ENCODE data around the gene BNIP1.

BNIP1 gene

GRCh38 chr5:173165177-173166016, 21.1 kb downstream of the BNIP1 start:
- no peak for DNase-seq

DNA sequence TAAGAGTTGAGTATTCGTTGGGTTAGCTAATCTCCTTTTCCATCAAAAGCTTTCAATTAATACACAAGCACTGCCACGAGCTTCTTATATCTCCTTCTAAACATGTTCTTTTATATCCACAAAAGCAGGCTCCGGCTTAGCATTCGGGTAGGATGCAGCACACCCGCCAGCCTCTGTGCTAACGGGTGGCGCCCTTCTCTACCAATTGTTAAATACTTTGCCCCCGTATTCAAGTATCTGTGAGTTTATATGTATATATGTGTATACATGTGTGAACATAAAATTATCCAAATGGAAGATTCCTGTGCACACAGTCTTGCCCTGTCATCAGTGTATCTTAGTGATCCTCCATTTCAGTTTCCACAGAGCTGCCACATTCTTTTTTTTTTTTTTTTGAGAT, 27.8 kb downstream of the BNIP1 start:
- no peak for DNase-seq

DNA sequence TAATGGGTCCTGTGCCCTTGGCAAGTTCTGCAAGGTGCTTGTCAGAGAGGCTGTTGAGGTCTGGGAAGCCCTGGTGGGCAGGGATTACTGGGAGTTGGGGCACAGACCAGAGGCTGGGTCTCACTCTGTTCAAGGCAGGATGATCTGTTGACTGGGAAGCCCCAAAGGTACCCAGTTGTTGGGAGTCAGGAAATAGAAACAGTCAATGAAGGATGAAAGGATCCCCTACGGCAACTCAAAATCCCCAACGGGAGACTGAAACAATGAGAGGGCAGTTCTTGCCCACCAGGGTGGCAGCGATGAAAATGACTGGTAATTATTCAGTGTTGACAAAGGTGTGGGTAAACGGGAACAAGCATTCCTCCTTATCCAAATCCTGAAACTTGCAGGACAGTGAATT, 31.2 kb downstream of the BNIP1 start:
- DNase-seq: no peak

DNA sequence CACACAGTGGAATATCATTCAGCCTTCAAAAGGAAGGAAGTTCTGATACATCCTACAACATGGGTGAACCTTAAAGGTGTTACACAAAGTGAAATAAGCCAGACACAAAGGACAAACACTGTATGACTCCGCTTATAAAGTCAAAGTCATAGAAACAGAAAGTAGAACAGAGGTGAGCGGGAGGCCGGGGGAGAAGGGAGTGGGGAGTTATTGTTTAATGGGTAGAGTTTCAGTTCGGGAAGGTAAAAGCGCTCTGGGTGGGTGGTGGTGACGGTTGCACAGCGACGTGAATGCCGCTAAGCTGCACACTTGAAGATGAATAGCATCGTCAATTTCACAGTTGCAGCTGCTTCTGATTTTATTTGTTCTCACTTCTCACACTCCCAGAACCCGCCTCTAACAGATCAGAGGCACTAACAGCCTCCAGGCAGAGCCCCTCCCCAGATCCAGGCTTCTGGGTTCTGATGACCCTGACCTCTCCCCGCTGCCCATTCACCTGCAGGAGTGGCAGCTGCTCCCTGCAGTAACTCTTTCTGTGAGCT, 34.1 kb downstream of the BNIP1 start:
- DNase-seq: no peak

GRCh38 chr5:173180331-173180730, 36.0 kb downstream of the BNIP1 start:
- DNase-seq: no peak

DNA sequence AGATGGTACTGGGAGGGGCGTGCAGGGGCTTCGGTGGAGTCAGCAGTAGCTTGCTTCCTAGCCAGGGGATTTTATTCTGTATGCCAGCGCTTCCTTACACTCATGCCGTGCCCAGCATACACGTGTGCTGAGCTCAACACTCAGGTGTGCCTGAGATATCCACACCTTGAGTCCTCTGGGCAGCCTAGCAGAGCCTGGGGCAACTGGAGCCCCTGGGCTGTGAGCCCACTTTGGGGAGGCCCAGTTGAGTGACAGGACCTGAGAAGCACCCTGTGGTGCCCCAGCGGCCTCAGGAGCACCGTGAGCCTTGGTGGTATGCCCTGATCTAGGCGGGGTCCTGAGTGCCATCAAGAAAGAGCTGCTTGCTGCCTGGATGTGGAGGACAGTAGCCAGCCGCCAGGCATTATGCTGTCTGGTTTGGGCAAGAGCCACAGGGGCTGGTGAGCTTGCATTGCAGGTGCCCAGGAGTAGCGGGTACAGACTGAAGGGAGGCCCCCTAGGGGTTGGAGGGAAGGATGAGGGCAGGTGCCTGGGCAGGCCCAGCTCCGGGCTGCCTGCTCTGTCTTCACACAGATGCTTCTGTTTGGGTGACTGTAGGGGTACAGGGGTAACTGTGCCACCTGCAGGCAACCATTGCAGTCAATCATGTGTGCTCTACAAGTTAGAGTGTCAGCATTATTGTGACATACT, 42.9 kb downstream of the BNIP1 start:
- DNase-seq: no peak

DNA sequence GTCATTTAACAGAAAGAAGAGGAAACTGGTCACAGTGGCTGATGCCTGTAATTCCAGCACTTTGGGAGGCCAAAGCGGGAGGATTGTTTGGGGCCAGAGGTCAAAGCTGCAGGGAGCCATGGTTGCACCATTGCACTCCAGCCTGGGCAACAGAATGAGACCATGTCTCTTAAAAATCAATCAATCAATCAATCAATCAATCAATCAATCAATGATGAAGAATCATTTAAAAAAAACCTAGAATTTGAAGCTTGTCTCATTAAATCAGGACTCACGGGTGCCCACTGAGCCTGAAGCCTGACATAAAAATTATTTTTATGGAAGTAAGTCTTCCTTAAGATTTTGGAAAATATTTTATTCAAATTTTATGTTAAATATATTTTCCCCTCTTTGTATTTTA, 43.9 kb downstream of the BNIP1 start:
- DNase-seq: no peak

DNA sequence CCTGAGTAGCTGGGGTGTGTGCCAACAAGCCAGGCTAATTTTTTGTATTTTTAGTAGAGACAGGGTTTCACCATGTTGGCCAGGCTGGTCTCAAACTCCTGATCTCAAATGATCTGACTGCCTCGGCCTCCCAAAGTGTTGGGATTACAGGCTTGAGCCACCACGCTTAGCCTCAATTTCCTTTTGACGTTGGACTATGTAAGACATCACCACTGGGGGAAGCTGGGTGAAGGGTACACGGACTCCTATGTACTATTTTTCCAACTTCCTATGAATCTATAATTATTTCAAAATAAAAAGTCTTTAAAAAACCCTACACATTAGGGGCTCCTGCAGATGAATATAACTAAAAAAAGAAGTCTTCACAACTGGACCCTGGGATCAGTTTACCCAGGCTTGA, 46.7 kb downstream of the BNIP1 start:
- DNase-seq: no peak

- no peak for DNase-seq
Measured at GRCh38 chr5:173191561-173191960, 47.2 kb downstream of the BNIP1 start.

DNA sequence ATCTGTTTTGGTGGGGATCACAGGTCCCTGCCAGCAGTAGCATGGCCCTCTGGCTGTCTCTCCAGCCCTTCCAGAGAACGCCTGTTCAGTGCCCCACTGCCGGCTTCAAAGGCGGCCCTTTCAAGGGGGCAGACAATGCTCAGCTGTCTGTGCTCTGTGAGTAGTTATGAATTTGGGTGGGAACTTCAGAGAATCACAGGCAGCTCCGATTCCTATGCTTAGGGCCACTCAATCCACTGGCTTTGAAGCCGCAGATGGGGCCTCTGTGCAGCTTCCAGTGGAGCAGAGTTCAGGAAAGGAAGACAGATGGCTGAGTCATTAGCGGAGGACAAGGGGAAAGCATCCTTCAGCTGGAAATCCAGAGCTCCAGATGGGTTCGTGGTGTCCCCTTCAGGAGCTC, 48.2 kb downstream of the BNIP1 start:
- no peak for DNase-seq

DNA sequence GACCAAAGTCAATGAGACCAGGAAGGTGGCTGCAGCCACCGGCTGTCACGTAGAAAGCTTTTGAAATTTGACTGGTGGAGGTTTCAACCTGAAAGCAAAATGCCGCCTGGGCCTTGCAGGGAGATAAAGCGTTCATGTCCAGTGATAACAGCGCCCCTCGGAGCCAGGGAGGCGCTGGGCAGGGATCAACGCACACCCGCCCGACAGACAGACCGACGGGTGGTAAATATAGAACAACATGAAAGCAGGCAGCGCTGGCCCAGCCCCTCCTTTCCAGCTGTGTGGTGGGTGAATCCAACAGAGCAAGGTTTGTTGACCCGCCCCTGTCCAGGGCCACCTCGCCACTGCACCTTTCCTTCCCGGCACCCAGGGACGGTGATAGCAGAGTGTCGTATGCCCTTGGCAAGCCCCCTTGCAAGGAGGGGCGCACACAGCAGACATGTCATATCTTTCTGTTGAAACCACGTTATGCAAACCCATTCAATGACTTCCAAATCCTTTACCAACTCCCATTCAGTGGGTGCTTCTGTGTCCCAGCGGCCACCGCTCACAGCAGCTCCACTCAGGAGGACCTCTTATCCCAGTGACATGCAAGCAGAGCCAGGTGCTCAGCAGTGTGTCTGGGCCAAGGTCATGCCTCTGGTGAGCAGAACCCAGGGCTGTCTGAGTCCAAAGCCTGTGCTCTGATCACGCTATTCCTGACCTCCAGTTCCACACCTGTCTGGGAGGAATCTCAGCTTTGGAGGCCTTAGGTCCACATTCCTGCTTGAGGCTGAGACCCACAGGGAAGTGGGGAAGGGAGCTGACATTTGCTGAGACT, 52.0 kb downstream of the BNIP1 start:
- DNase-seq: no peak

GRCh38 chr5:173197375-173197891, 53.1 kb downstream of the BNIP1 start:
- DNase-seq: no peak

- no peak for DNase-seq
Measured at GRCh38 chr5:173198049-173198448, 53.7 kb downstream of the BNIP1 start.

GRCh38 chr5:173200356-173200755, 56.0 kb downstream of the BNIP1 start:
- no peak for DNase-seq

GRCh38 chr5:173201636-173202265, 57.4 kb downstream of the BNIP1 start:
- DNase-seq: no peak

GRCh38 chr5:173202266-173202875, 58.0 kb downstream of the BNIP1 start:
- no peak for DNase-seq

DNA sequence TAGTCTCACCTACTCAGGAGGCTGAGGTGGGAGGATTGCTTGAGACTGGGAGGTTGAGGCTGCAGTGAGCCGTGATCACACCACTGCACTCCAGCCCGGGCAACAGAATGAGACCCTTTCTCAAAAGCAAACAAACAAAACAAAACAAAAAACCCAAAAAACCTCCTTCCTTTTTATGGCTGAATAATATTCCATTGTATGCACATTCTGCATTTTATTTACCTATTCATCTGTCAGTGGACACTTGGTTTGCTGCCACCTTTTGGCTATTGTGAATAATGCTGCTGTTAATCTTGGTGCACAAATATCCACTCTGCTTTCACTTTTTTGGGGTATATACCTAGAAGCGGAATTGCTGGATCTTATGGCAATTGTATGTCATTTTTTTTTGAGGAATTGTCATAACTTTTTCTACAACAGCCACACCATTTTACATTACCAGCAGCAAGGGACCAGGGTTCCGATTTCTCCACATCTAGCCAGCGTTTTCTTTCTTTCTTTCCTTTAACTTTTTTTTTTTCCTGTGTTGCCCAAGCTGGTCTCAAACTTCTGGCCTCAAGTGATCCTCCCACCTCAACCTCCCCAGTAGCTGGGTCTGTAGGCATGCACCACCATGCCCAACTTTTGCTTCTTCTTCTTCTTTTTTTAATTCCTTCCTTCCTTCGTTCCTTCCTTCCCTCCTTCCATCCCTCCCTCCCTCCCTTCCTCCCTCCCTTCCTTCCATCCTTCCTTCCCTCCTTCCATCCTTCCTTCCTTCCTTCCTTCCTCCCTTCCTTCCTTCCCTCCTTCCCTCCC, 60.1 kb downstream of the BNIP1 start:
- DNase-seq: no peak

DNA sequence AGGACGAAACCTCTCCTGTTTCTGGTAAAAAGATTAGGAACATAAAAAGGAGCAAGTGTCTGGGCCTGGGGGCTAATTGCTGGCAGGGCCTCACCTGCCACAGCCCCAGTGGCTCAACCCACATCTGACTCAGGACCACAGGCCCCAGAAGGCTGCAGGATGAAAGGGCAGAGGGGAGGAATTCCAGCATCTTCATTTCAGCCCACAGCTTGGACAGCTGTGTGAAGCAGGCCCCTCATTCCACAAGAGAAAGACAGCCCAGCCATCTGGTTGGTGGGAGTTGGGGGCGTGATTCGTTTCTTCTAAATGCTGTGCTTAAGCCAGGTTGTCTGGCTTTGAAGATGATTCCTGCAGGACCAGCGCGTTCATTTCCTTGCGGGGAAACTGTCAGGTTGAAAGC, 61.6 kb downstream of the BNIP1 start:
- no peak for DNase-seq

DNA sequence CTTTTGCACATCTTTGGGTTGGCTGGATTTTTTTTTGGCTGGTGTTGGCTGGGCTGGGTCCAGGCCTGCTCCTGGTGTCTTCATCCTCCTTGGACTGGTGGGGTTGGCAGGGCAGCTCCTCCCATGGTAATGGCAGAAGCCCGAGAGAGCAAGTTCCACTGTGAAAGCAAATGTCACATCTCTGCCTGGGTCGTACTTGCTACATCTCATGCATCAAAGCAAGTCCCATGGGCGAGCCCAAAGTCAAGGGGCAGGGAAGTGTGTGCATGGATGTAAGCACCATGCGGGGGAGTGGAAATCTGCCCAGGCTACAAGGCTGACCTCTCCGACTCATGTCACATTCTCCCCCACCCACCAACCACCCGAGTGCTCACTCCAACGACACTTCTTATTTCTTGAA, 64.0 kb downstream of the BNIP1 start:
- no peak for DNase-seq

DNA sequence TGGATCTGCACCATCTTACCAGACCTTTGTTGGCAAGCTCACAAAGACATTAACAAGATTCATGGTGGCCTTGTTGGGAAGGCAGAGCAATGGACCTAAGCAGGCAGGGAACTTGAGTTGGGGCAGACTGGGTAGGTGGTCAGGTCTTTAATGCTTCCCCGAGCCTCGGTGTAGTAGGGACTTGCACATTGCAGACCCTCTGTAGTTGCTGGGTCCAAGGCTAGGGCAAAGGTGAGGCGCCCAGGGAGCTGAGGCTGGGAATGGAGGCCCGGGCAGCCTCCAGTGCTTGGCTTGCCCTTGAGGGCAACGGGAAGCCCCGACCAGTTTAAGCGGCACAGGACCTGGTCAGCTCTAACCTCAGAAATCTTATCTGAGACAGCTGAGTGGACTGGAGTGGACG, 66.5 kb downstream of the BNIP1 start:
- DNase-seq: no peak

GRCh38 chr5:173211284-173211683, 67.0 kb downstream of the BNIP1 start:
- DNase-seq: no peak

Data from NCI-H1092 (cell line).